SH-SY5Y (cell line): ENCODE measurements around the gene SEC11A.

Experiments used
- GATA2 ChIP-seq: IDR thresholded peaks from 2 replicates; pipeline ENCODE4 v1.6.1; 2011; ENCODE audit warnings: mild to moderate bottlenecking, low read depth, low read length
- GATA3 ChIP-seq: IDR thresholded peaks from 2 replicates; pipeline ENCODE4 v1.6.1; 2011; ENCODE audit warnings: low read depth, mild to moderate bottlenecking, low read length, moderate library complexity

DNA sequence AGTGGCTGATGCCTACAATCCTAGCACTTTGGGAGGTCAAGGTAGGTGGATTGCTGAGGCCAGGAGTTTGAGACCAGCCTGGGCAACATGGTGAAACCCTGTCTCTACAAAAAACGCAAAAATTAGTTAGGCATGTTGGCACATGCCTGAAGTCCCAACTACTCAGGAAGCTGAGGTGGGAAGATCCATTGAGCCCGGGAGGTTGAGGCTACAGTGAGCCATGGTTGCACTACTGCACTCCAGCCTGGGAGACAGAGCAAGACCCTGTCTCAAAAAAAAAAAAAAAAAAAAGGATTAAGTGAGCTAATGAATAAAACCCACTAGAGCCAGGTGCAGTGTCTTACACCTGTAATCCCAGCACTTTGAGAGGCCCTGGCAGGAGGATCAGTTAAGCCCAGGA lies 6.7 kb upstream of the SEC11A start:
- TF ChIP-seq GATA2 (no peak), GATA3 (no peak)
